GM12878 (cell line): ENCODE results near the gene WWOX. TPM values are rescaled to one million over a fixed set of nuclear protein-coding genes. Genes with fewer than 3 reads are reported as not detected.

Experiments used
- ATAC-seq: fragments of 200-7000 bp; cut with Tn5 transposase; 3 replicates; pipeline ENCODE4 v1.9.1; 2020; ENCODE audit warnings: mild to moderate bottlenecking, moderate library complexity
- BruUV-seq: library from RNA; stranded (reverse); fragments of 400-500 nt; replicated peaks from 2 replicates; lab custom pipeline; 2021; lab: Mats Ljungman, UMichigan
- CTCF ChIA-PET: fragments of 300-600 bp; sonication (Branson Sonifier 250); formaldehyde crosslinking; extraction: SDS; loops from one replicate; lab custom pipeline; 2021; ENCODE audit warnings: inconsistent platforms; lab: Yijun Ruan, JAX
- POLR2A ChIA-PET: fragments of 350-600 bp; formaldehyde crosslinking; extraction: SDS; loops from one replicate; lab custom pipeline; 2021; ENCODE audit warnings: inconsistent platforms; lab: Charles Lee
- RAD21 ChIA-PET: fragments of 300-600 bp; sonication (Branson Sonifier 250); formaldehyde crosslinking; loops from one replicate; lab custom pipeline; 2023; ENCODE audit warnings: antibody characterized with exemption; ENCODE audit not compliant: unreplicated experiment; lab: Charles Lee
- SMC1A ChIA-PET: fragments of 300-600 bp; sonication (Branson Sonifier 250); formaldehyde crosslinking; loops from one replicate; lab custom pipeline; 2023; ENCODE audit not compliant: unreplicated experiment, uncharacterized antibody; lab: Charles Lee
- DNase-seq: peaks from one replicate; pipeline ENCODE4 v3.0.0-alpha.2; 2011; ENCODE audit warnings: low read depth, low spot score
- FAIRE-seq: peaks from 3 replicates; lab custom pipeline; 2011; peaks lifted over from hg19 to GRCh38; lab: Jason Lieb, UNC
- H2AFZ ChIP-seq: 2 replicates; pipeline ENCODE4 v1.6.0; 2011; ENCODE audit warnings: low read depth, low read length, control low read depth; ENCODE audit not compliant: control insufficient read depth
- H3K27ac ChIP-seq: 2 replicates; pipeline ENCODE4 v1.5.1; 2011; ENCODE audit warnings: control low read depth; ENCODE audit not compliant: control insufficient read depth, insufficient read depth
- H3K27me3 ChIP-seq, 2 experiments: replicated peaks in 1 of 2; 2 replicates each; pipeline versions ENCODE4 v1.6.0 to v1.6.1; 2011; ENCODE audit warnings: low read length in 1 of 2; ENCODE audit not compliant: control insufficient read depth in 2 of 2, insufficient read depth in 2 of 2
- H3K36me3 ChIP-seq, 2 experiments: 2 replicates each; pipeline ENCODE4 v1.5.1; 2011; ENCODE audit warnings: low read length in 1 of 2; ENCODE audit not compliant: control insufficient read depth in 2 of 2, insufficient read depth in 2 of 2
- H3K4me1 ChIP-seq: 2 replicates; pipeline ENCODE4 v1.6.1; 2011; ENCODE audit warnings: mild to moderate bottlenecking, low read length, moderate library complexity, mixed read lengths; ENCODE audit not compliant: control insufficient read depth, insufficient read depth
- H3K4me2 ChIP-seq: 2 replicates; pipeline ENCODE4 v1.6.0; 2011; ENCODE audit warnings: control low read depth; ENCODE audit not compliant: control insufficient read depth, insufficient read depth
- H3K4me3 ChIP-seq: fragments of 200-600 bp; sonication (generic); 2 replicates; pipeline ENCODE4 v1.5.1; 2016
- H3K79me2 ChIP-seq: 2 replicates; pipeline ENCODE4 v1.6.0; 2011; ENCODE audit warnings: low read length; ENCODE audit not compliant: control insufficient read depth, insufficient read depth
- H3K9ac ChIP-seq: 2 replicates; pipeline ENCODE4 v1.8.0; 2011; ENCODE audit warnings: low read length, control low read depth, mixed read lengths; ENCODE audit not compliant: control insufficient read depth, insufficient read depth
- H3K9me3 ChIP-seq: replicated peaks from 3 replicates; pipeline ENCODE4 v1.5.1; 2011; ENCODE audit warnings: mild to moderate bottlenecking, low read length; ENCODE audit not compliant: control insufficient read depth, insufficient read depth
- H4K20me1 ChIP-seq: 2 replicates; pipeline ENCODE4 v1.6.0; 2011; ENCODE audit not compliant: control insufficient read depth, insufficient read depth
- CBX3 ChIP-seq: fragments of 200-600 bp; sonication (generic); IDR thresholded peaks from 2 replicates; pipeline ENCODE4 v1.6.1; 2016; ENCODE audit warnings: low read depth, borderline replicate concordance
- GABPA ChIP-seq: IDR thresholded peaks from 2 replicates; pipeline ENCODE4 v1.6.1; 2014; ENCODE audit warnings: antibody characterized with exemption, low read depth, mild to moderate bottlenecking, inconsistent platforms
- HCFC1 ChIP-seq: fragments of 150-350 bp; IDR thresholded peaks from 2 replicates; pipeline ENCODE4 v1.6.1; 2014; ENCODE audit warnings: low read length
- HDGF ChIP-seq: fragments of 450-650 bp; IDR thresholded peaks from 2 replicates; pipeline ENCODE4 v1.6.1; 2016; ENCODE audit warnings: antibody characterized with exemption
- JUND ChIP-seq: IDR thresholded peaks from 2 replicates; pipeline ENCODE4 v1.6.1; 2012; ENCODE audit warnings: low read depth, mild to moderate bottlenecking, low read length, improper control_type of control experiment, moderate library complexity
- KAT2A ChIP-seq: conservative IDR thresholded peaks from 2 replicates; pipeline ENCODE4 v1.6.1; 2011; ENCODE audit warnings: low read depth, low read length; ENCODE audit not compliant: control insufficient read depth
- MTA2 ChIP-seq: fragments of 450-650 bp; IDR thresholded peaks from 2 replicates; pipeline ENCODE4 v1.6.1; 2016; ENCODE audit warnings: low read depth, mild to moderate bottlenecking, moderate library complexity
- RAD21 ChIP-seq: IDR thresholded peaks from 2 replicates; pipeline ENCODE4 v1.6.1; 2011; ENCODE audit warnings: mild to moderate bottlenecking, low read depth, low read length, moderate library complexity; ENCODE audit not compliant: insufficient read depth
- RUNX3 ChIP-seq: IDR thresholded peaks from 2 replicates; pipeline ENCODE4 v1.6.1; 2012; ENCODE audit warnings: low read length, inconsistent platforms
- SP1 ChIP-seq: IDR thresholded peaks from one replicate; pipeline ENCODE4 v1.6.1; 2011; ENCODE audit warnings: low read depth, low read length
- ZSCAN29 ChIP-seq: fragments of 450-650 bp; IDR thresholded peaks from 2 replicates; pipeline ENCODE4 v1.6.1; 2017; ENCODE audit warnings: mild to moderate bottlenecking, moderate library complexity
- WGBS: methylation state at CpG from one replicate; pipeline ENCODE4 v1.1.6; 2016; ENCODE audit warnings: low lambda C conversion rate; ENCODE audit not compliant: insufficient replicate concordance, insufficient coverage; ENCODE audit errors: missing lambda C conversion rate; 5-methylcytosine and 5-hydroxymethylcytosine counted together
- in situ Hi-C: fragments of 300-500 bp; cut with MboI; formaldehyde crosslinking; loops from 9 replicates; pipeline ENCODE4 v1.14.3; 2018; ENCODE audit warnings: mixed read lengths
- intact Hi-C: fragments of 100-400 bp; cut with micrococcal nuclease; formaldehyde crosslinking; loops from one replicate; pipeline ENCODE4 v1.14.2; 2022; ENCODE audit not compliant: unreplicated experiment
- polyA plus RNA-seq, 11 experiments: library from polyadenylated mRNA; depleted of rRNA in 4 of 11; unstranded in 6 of 11; stranded (reverse) in 5 of 11; fragments of >200 nt; fragmentation: Nextera tagmentation in 4 of 11; fragmentation: Illumina TruSeq in 1 of 11; extraction: Ambion mirVana in 4 of 11; extraction: Trizol in 1 of 11; gene quantifications; 1 replicate in 1 of 11; 2 replicates in 10 of 11; pipeline versions ENCODE4 v1.2.1 to v1.2.3, GENCODE V29; 2011 to 2016; ENCODE audit warnings: inconsistent platforms in 2 of 11, missing spikeins in 2 of 11, low read depth in 1 of 11
- total RNA-seq, 4 experiments: library from RNA; depleted of rRNA in 3 of 4; stranded (reverse); fragments of >200 nt in 3 of 4; fragmentation: Illumina TruSeq in 1 of 4; extraction: Trizol in 1 of 4; gene quantifications; 2 replicates each; pipeline versions ENCODE4 v1.2.1 to v1.2.3, GENCODE V29; 2013 to 2021
- TF ChIP-seq, protein P1 (sequence below): fragments of 450-650 bp; conservative IDR thresholded peaks from 2 replicates; pipeline ENCODE4 v1.6.1; 2017; ENCODE audit warnings: mild to moderate bottlenecking, moderate library complexity
- TF ChIP-seq, protein P2 (sequence below): fragments of 450-650 bp; IDR thresholded peaks from 2 replicates; pipeline ENCODE4 v1.6.1; 2017; ENCODE audit warnings: low read depth, mild to moderate bottlenecking, moderate library complexity
- TF ChIP-seq, protein P3 (sequence below), 3 experiments: IDR thresholded peaks in 2 of 3; conservative IDR thresholded peaks in 1 of 3; 2 replicates each; pipeline ENCODE4 v1.5.1; 2011; ENCODE audit warnings: low read depth in 3 of 3, low read length in 3 of 3, mild to moderate bottlenecking in 3 of 3, control low read depth in 2 of 3, moderate library complexity in 2 of 3, inconsistent platforms in 1 of 3, mixed read lengths in 1 of 3; ENCODE audit not compliant: control insufficient read depth in 2 of 3, insufficient read depth in 1 of 3; ENCODE audit errors: extremely low read depth in 1 of 3

Gene WWOX
- total and polyA plus RNA-seq, 10 of the 15 experiments (the other 5 are each of a cell fraction or from before 2014, with no cell fraction given), result 2.8 to 24.4 (median 17.8) TPM

DNA sequence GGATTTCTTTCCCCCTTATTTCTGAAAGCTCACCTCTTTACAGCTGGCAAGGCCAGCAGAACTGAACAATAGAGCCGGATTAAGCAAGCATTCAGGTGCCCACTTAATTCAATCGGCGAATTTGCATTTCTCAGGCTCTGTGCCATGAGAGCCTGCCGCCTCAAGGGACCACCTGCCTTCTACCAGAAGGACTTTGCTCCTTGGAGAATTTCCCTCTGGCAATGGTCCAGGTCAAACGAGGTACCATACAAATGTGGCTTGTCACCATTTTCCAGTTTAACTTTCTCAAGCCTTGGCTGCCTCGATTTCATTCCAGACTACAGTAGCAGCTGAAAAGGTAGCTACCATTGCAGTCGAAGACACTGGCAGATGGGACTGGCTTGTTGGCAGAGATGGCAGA is 967.1 kb downstream of the WWOX start (continued):
- TF ChIP-seq RAD21 (no peak), SP1 (no peak), MTA2 (no peak)
- TF ChIP-seq, protein P1, sequence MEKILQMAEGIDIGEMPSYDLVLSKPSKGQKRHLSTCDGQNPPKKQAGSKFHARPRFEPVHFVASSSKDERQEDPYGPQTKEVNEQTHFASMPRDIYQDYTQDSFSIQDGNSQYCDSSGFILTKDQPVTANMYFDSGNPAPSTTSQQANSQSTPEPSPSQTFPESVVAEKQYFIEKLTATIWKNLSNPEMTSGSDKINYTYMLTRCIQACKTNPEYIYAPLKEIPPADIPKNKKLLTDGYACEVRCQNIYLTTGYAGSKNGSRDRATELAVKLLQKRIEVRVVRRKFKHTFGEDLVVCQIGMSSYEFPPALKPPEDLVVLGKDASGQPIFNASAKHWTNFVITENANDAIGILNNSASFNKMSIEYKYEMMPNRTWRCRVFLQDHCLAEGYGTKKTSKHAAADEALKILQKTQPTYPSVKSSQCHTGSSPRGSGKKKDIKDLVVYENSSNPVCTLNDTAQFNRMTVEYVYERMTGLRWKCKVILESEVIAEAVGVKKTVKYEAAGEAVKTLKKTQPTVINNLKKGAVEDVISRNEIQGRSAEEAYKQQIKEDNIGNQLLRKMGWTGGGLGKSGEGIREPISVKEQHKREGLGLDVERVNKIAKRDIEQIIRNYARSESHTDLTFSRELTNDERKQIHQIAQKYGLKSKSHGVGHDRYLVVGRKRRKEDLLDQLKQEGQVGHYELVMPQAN, result no peak
- TF ChIP-seq, all 136 proteins: peak for 0

DNA sequence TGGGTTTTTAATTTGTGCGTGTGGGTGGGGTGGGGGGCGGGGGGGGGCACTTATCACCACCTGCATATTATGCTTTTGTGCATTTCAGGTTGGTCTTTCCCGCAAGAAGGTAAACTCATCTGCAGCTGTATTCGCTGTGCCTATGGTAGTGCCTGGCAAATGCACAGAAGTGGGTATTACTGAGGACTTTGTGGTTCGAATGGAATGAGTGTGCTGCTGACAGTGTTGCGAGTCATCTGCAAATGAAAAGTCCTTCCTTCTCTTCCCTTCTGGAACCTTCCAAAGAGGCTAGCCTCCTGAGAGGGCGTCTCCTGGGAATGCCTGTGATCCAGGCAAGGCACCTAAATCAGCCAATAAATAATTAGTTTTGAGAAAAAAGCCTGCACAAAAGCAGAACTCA is 968.1 kb downstream of the WWOX start:
- WGBS, result 29% methylated on average over 7 of the region's 7 CpGs
- no peaks in the 10 kb centered on the region for H3K36me3 ChIP-seq
- no peak for TF ChIP-seq KAT2A
- TF ChIP-seq HCFC1, result no peak
- no peak for TF ChIP-seq CBX3
- no peak for TF ChIP-seq ZSCAN29
- TF ChIP-seq RUNX3, result no peak
- TF ChIP-seq GABPA, result no peak
- TF ChIP-seq, protein P2, sequence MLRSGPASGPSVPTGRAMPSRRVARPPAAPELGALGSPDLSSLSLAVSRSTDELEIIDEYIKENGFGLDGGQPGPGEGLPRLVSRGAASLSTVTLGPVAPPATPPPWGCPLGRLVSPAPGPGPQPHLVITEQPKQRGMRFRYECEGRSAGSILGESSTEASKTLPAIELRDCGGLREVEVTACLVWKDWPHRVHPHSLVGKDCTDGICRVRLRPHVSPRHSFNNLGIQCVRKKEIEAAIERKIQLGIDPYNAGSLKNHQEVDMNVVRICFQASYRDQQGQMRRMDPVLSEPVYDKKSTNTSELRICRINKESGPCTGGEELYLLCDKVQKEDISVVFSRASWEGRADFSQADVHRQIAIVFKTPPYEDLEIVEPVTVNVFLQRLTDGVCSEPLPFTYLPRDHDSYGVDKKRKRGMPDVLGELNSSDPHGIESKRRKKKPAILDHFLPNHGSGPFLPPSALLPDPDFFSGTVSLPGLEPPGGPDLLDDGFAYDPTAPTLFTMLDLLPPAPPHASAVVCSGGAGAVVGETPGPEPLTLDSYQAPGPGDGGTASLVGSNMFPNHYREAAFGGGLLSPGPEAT, result no peak
- no peak for TF ChIP-seq HDGF
- TF ChIP-seq, protein P3, sequence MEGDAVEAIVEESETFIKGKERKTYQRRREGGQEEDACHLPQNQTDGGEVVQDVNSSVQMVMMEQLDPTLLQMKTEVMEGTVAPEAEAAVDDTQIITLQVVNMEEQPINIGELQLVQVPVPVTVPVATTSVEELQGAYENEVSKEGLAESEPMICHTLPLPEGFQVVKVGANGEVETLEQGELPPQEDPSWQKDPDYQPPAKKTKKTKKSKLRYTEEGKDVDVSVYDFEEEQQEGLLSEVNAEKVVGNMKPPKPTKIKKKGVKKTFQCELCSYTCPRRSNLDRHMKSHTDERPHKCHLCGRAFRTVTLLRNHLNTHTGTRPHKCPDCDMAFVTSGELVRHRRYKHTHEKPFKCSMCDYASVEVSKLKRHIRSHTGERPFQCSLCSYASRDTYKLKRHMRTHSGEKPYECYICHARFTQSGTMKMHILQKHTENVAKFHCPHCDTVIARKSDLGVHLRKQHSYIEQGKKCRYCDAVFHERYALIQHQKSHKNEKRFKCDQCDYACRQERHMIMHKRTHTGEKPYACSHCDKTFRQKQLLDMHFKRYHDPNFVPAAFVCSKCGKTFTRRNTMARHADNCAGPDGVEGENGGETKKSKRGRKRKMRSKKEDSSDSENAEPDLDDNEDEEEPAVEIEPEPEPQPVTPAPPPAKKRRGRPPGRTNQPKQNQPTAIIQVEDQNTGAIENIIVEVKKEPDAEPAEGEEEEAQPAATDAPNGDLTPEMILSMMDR (IDR thresholded peaks at IDR 0.05 in 2 of 3, conservative IDR thresholded peaks at IDR 0.05 in 1 of 3; ENCODE audit: control insufficient read depth in 2 of 3, extremely low read depth in 1 of 3, insufficient read depth in 1 of 3, low read depth in 3 of 3, low read length in 3 of 3), result no peak
- no peak for TF ChIP-seq JUND
- TF ChIP-seq, all 136 proteins: peak for 0
- ATAC-seq (no peak), FAIRE-seq (no peak), DNase-seq (no peak)
- in situ Hi-C loops, result no loop called here
- Histone ChIP-seq H3K27me3 (peaks cover 0 to 3% of the 10 kb centered on the region in 2 experiments; a peak in 2 of 4 replicates), H3K79me2 (no peaks in the 10 kb centered on the region), H3K4me1 (no peaks in the 10 kb centered on the region), H3K4me3 (no peak overlapping the region), H4K20me1 (no peaks in the 10 kb centered on the region), H3K27ac (no peak overlapping the region), H3K9ac (no peak overlapping the region), H2AFZ (no peak overlapping the region), H3K9me3 (no peaks in the 10 kb centered on the region), H3K4me2 (no peak overlapping the region)
- ChIA-PET RAD21 (no interaction called here), SMC1A (no interaction called here), CTCF (no interaction called here), POLR2A (no interaction called here)
- no TSS peak for BruUV-seq
- intact Hi-C loops, result no loop called here
